Testis (tissue), 3 donors: ENCODE data around the gene RIPPLY3. TPM values are rescaled to one million over a fixed set of nuclear protein-coding genes. Genes with fewer than 3 reads are reported as not detected.
"Not testable (repeated sequence)": the region's sequence is repeated elsewhere in the genome, so short reads cannot be mapped to it uniquely, and the experiment has no call there.

Experiments
- DNase-seq: peaks from one replicate; pipeline ENCODE4 v3.0.0-alpha.2; 2019
- H3K27ac ChIP-seq, 2 donors: fragments of 200-600 bp; sonication (generic); one replicate each; pipeline ENCODE4 v1.5.1; 2019
- H3K27me3 ChIP-seq: fragments of 200-600 bp; sonication (generic); one replicate; pipeline ENCODE4 v1.5.1; 2019
- H3K36me3 ChIP-seq: fragments of 200-600 bp; sonication (generic); one replicate; pipeline ENCODE4 v1.5.1; 2017; ENCODE audit warnings: low read depth; ENCODE audit errors: missing control alignments
- H3K4me1 ChIP-seq: fragments of 200-600 bp; sonication (generic); one replicate; pipeline ENCODE4 v1.5.1; 2019
- H3K4me3 ChIP-seq, 2 donors: fragments of 200-600 bp; sonication (generic); one replicate each; pipeline ENCODE4 v1.5.1; 2017 to 2019
- H3K9me3 ChIP-seq: fragments of 200-600 bp; sonication (generic); one replicate; pipeline ENCODE4 v1.5.1; 2017
- POLR2A ChIP-seq: fragments of 450-650 bp; IDR thresholded peaks from one replicate; pipeline ENCODE4 v1.6.1; 2017; ENCODE audit warnings: antibody characterized with exemption, mild to moderate bottlenecking, moderate library complexity
- WGBS, 2 donors: methylation state at CpG; one replicate each; pipeline ENCODE4 v1.1.5; 2018; 5-methylcytosine and 5-hydroxymethylcytosine counted together
- intact Hi-C: fragments of 100-400 bp; cut with DNase I; formaldehyde crosslinking; loops from one replicate; pipeline ENCODE4 v1.15.1; 2023; ENCODE audit warnings: low total_unique reads
- polyA plus RNA-seq: library from polyadenylated mRNA; stranded (reverse); fragments of 350-450 nt; fragmentation: Illumina TruSeq; extraction: RNeasy Lipid Tissue Mini Kit (QIAGEN cat#74804); gene quantifications from one replicate; pipeline ENCODE4 v1.2.3, GENCODE V29; 2014; ENCODE audit warnings: low read depth, low replicate concordance; ENCODE audit not compliant: insufficient read depth
- total RNA-seq, 2 donors: library from RNA; depleted of rRNA; stranded (reverse); fragments of >200 nt; gene quantifications; one replicate each; pipeline ENCODE4 v1.2.3, GENCODE V29; 2016
- TF ChIP-seq, protein P1 (sequence below), 3 experiments: fragments of 450-650 bp in 2 of 3; fragments of 200-600 bp in 1 of 3; sonication (generic) in 1 of 3; IDR thresholded peaks; one replicate each; pipeline ENCODE4 v1.5.1; 2016 to 2019; ENCODE audit warnings: antibody characterized with exemption in 3 of 3, mild to moderate bottlenecking in 2 of 3, moderate library complexity in 1 of 3

The RIPPLY3 gene
- total and polyA plus RNA-seq, 3 donors from 2014 or later: 0.25 to 0.47 (median 0.31) TPM

DNA sequence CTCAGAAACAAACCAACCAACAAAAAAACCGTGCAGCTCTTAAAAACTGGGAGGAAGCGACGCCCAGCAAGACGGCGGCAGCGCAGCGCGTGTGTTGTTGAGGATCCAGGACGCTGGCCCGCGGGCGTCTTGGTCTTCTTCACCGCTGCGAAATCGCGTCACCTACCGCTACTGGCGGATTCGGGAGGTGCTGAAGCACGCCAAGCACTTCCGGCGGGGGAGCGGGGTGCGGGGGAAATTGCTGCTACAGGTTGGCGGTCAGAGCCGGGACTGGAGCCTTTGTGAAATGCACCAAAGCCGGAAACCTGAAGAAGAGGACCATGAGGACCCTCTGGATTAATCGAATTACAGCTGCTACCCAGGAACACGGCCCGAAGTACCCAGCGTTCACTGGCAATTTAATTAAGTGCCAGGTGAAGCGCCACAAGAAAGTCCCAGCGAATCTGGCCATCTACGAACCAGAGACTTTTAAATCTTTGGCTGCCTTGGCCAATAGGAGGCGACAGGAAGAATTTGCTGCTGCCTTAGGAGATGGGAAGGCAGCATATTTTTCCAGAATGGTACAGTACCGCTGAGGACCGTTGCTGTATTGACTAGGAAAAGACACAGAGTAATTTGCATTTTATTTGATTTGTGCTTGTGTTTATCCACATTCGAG is 11.9 kb upstream of the RIPPLY3 start:
- no peaks in the 10 kb centered on the region for H3K36me3 ChIP-seq
- DNase-seq: peak; percentile 25
- intact Hi-C loops: no loop called here
- peak overlapping the region; percentile 32 to 50 for H3K4me3 ChIP-seq
- no peaks in the 10 kb centered on the region for H3K9me3 ChIP-seq
- no peak overlapping the region for H3K27ac ChIP-seq
- no peak for TF ChIP-seq POLR2A
- TF ChIP-seq, protein P1, sequence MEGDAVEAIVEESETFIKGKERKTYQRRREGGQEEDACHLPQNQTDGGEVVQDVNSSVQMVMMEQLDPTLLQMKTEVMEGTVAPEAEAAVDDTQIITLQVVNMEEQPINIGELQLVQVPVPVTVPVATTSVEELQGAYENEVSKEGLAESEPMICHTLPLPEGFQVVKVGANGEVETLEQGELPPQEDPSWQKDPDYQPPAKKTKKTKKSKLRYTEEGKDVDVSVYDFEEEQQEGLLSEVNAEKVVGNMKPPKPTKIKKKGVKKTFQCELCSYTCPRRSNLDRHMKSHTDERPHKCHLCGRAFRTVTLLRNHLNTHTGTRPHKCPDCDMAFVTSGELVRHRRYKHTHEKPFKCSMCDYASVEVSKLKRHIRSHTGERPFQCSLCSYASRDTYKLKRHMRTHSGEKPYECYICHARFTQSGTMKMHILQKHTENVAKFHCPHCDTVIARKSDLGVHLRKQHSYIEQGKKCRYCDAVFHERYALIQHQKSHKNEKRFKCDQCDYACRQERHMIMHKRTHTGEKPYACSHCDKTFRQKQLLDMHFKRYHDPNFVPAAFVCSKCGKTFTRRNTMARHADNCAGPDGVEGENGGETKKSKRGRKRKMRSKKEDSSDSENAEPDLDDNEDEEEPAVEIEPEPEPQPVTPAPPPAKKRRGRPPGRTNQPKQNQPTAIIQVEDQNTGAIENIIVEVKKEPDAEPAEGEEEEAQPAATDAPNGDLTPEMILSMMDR (IDR thresholded peaks at IDR 0.05): no peak
- no peaks in the 10 kb centered on the region for H3K4me1 ChIP-seq
- H3K27me3 ChIP-seq: no peaks in the 10 kb centered on the region
- WGBS, 2 donors: 23 to 35% methylated on average over 37 of the region's 38 CpGs

DNA sequence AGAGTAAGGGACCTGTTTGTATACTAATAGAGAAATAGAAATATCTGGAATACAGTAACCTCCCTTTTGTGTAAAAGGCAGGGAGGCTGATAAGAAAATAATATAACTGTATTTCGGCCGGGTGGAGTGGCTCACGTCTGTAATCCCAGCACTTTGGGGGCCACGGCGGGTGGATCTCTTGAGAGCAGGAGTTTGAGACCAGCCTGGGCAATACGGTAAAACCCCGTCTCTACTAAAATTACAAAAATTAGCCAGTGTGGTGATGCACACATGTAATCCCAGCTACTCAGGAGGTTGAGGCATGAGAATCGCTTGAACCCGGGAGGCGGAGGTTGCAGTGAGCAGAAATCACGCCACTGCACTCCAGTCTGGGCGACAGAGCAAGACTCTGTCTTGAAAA is 11.2 kb upstream of the RIPPLY3 start:
- intact Hi-C loops, H3K27me3 ChIP-seq, H3K4me3 ChIP-seq, DNase-seq, H3K36me3 ChIP-seq, H3K27ac ChIP-seq, H3K4me1 ChIP-seq, H3K9me3 ChIP-seq: not testable (repeated sequence)
- WGBS, 2 donors: 78 to 81% methylated on average over 12 of the region's 12 CpGs

DNA sequence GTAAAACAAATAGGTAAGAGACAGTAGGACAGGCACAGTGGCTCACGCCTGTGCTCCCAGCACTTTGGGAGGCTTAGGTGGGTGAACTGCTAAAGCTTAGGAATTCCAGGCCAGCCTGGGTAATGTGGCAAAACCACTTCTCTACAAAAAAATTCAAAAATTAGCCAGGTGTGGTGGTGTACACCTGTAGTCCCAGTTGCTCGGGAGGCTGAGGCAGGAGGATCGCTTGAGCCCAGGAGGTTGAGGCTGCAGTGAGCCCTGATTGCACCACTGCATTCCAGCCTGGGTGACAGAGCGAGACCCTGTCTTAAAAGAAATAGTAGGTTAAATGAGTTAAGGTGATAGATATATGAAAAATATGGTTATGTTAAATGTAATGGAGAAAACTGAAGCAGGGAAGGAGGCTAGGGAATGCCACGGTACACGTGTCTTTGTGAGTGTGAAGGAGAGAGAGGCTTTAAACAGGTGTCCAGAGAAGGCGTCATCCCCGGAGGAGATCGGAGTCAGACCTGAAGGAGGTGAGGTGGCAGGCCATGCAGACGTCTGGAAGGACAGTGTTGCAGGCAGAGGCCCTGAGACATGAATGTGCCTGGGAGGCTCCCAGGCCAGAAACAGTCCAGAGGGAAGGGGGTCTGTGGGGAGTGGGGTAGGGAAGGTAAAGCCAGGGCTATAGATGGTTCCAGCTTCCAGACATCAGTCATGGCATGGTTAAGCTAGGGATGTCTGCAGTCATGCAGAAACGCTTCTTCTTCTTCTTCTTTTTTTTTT is 7.2 kb upstream of the RIPPLY3 start:
- H3K27me3 ChIP-seq: no peaks in the 10 kb centered on the region
- WGBS, 2 donors: 83 to 91% methylated on average over 10 to 11 of the region's 11 CpGs
- no peak for DNase-seq
- TF ChIP-seq, protein P1 (IDR thresholded peaks at IDR 0.05): no peak
- TF ChIP-seq POLR2A: no peak
- no peak overlapping the region for H3K4me3 ChIP-seq
- no peak overlapping the region for H3K27ac ChIP-seq
- intact Hi-C loops: no loop called here
- no peaks in the 10 kb centered on the region for H3K36me3 ChIP-seq
- no peaks in the 10 kb centered on the region for H3K9me3 ChIP-seq
- no peaks in the 10 kb centered on the region for H3K4me1 ChIP-seq

DNA sequence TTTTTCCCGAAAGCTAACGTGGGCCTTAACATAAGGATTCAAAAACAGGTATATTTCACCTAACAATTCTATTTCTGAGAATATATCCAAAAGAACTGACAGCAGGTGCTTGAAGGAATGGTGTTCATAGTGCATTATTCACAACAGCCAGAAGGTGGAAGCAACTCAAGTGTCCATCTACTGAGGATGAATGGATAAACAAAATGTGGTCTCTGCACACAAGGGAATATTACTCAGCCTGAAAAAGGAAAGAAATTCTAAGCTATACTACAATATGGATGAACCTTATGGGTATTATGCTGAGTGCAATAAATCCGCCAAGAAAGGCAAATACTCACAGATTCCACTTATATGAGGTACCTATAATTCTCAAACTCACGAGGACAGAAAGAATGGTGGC is 6.1 kb upstream of the RIPPLY3 start:
- Histone ChIP-seq H3K27me3 (no peaks in the 10 kb centered on the region), H3K4me3 (no peak overlapping the region), H3K36me3 (no peaks in the 10 kb centered on the region), H3K27ac (no peak overlapping the region), H3K9me3 (no peaks in the 10 kb centered on the region), H3K4me1 (no peaks in the 10 kb centered on the region)
- WGBS, 2 donors: 79 to 92% methylated on average over 4 of the region's 4 CpGs
- intact Hi-C loops: no loop called here
- TF ChIP-seq, protein P1 (IDR thresholded peaks at IDR 0.05): no peak
- TF ChIP-seq POLR2A: no peak
- no peak for DNase-seq

DNA sequence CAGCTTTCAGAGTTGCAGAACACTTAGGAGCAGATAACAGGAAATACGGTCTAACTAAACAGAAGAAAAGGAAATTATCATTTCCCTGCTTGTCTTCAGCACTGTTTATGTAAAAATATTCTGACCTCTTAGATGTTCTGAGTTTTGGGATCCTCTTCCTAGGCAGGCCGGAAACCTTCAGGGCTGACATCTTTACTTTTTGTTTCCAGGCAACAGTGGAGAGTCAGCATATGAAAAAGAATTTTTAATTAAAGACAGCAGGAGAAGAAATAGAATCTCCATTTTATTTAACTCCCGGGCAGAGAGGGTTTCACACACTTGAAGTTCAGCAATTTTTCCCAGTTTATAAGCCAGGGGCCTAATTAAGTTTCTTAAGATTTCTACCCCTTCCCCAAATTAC is 5.1 kb upstream of the RIPPLY3 start:
- Histone ChIP-seq H3K4me1 (peaks cover 4% of the 10 kb centered on the region), H3K27me3 (no peaks in the 10 kb centered on the region), H3K4me3 (no peak overlapping the region), H3K36me3 (no peaks in the 10 kb centered on the region), H3K27ac (no peak overlapping the region), H3K9me3 (no peaks in the 10 kb centered on the region)
- WGBS, 2 donors: 49 to 56% methylated on average over 3 of the region's 3 CpGs
- TF ChIP-seq, protein P1 (IDR thresholded peaks at IDR 0.05): no peak
- no peak for TF ChIP-seq POLR2A
- intact Hi-C loops: no loop called here
- no peak for DNase-seq

DNA sequence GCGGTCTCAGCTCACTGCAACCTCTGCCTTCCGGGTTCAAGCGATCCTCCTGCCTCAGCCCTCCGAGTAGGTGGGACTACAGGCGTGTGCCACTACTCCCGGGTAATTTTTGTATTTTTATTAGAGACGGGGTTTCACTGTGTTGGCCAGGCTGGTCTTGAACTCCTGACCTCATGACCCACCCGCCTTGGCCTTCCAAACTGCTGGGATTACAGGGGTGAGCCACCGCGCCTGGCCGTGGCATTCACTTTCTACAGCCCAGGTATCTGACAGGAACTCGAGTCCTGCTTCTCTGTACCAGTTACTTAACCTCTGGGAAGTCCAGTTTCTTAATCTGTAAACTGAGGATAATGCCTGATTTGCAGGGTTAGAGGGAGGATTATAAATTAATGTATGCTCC is 3.7 kb upstream of the RIPPLY3 start:
- H3K27ac ChIP-seq, H3K27me3 ChIP-seq, H3K4me3 ChIP-seq, H3K36me3 ChIP-seq, H3K4me1 ChIP-seq, DNase-seq, intact Hi-C loops, H3K9me3 ChIP-seq: not testable (repeated sequence)
- 79 to 87% methylated on average over 12 of the region's 12 CpGs for WGBS, 2 donors

DNA sequence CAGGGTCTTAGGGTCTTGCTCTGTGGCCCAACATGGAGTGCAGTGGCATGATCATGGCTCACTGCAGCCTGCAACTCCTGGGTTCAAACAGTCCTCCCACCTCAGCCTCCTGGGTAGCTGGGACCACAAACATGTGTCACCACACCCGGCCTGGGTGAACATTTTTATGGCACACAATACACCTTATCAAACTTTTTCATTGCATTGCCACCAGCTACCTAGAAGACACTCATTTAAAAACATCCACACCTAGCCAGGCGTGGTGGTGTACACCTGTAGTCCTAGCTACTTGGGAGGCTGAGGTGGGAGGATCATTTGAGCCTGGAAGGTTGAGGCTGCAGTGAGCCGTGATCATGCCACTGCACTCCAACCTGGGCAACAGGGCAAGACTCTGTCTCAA is 2.6 kb upstream of the RIPPLY3 start:
- H3K36me3 ChIP-seq, H3K4me3 ChIP-seq, intact Hi-C loops, H3K4me1 ChIP-seq, DNase-seq, H3K9me3 ChIP-seq, H3K27ac ChIP-seq, H3K27me3 ChIP-seq: not testable (repeated sequence)
- WGBS, 2 donors: 79 to 82% methylated on average over 3 of the region's 3 CpGs
